Stimulated activated CD8-positive, alpha-beta memory T cell treated with anti-CD3 and anti-CD28 coated beads, Interleukin-7, amount 100 ng/mL, for 1 hour (primary cell): ENCODE measurements around the gene P4HA2.

Experiments used
- DNase-seq, 2 donors: peaks; one replicate each; pipeline ENCODE4 v3.0.0-alpha.2; 2020; ENCODE audit warnings: low read depth in 2 of 2

The P4HA2 gene

GRCh38 chr5:132264546-132265335, 37.1 kb upstream of the P4HA2 start:
- DNase-seq: no peak

GRCh38 chr5:132263548-132264261, 36.1 kb upstream of the P4HA2 start:
- no peak for DNase-seq

DNA sequence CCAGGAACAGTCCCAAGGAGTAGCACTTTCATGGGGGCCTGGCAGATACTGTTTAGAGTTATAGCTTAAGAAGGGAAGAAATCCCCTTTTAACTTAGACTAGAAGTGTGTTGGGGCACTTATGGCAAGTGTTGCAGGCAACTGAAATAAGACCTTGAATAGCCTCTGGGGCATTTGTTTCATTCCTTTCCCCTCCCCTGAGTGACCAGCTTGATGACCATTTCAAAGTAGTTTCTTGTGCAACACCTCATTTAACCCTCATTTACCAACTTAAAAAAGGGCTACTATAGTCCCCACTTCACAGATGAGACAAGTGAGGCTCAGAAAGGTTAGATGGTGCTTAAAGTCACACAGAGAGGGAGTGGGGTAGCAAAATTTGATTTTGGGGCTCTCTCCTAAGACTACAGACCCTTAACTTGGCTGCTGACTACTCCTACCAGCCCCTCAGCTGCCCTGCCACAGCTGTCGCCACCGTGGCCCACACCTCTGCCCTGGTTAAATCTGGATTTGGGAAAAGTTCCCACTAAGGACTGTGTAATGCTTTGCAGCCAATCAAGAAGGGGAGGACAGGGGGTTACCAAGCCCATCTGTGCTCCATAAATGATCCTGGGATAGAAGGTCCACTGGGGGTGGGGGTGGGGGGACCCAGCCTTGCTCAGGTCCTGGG, 35.4 kb upstream of the P4HA2 start:
- DNase-seq: no peak

DNA sequence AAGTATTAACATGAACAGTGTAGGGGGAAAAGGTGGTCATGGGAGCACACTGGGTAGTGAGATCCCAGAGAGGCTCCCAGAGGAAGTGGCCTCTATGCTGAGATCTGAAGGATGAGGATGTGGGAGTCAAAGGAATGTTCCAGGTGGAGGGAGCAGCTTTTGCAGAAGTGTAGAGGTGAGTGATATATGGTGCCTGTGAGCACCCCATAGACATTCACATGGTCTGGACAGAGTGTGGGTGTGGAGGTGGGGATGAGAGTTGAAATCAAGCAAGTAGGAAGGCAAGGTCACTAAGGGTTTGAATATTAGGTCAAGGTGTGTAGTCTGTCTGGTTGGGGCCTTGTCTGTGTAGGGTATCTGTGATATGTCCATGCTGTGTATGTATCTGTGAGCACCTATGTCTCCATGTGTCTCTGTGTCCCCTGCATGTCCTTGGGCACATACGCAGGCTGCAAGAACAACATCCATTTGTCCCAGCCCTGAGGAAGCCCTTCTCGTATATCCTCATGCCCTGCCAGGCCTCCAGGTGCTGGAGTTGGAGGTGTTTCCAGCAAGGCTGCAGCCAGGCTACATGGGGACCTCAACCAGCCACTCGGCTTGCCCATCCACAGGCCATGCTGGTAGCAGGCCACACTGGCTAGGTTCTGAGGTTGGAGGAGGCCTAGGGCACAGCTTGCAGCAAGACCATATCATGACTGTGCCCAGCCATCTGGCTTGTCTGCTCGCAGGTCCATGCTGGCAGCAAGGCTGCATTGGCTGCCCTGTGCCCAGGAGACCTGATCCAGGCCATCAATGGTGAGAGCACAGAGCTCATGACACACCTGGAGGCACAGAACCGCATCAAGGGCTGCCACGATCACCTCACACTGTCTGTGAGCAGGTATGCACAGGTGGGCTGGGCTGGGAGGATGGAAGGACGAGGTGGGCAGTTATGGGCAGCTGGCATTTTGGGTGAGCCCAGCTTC, 34.5 kb upstream of the P4HA2 start:
- DNase-seq: no peak

DNA sequence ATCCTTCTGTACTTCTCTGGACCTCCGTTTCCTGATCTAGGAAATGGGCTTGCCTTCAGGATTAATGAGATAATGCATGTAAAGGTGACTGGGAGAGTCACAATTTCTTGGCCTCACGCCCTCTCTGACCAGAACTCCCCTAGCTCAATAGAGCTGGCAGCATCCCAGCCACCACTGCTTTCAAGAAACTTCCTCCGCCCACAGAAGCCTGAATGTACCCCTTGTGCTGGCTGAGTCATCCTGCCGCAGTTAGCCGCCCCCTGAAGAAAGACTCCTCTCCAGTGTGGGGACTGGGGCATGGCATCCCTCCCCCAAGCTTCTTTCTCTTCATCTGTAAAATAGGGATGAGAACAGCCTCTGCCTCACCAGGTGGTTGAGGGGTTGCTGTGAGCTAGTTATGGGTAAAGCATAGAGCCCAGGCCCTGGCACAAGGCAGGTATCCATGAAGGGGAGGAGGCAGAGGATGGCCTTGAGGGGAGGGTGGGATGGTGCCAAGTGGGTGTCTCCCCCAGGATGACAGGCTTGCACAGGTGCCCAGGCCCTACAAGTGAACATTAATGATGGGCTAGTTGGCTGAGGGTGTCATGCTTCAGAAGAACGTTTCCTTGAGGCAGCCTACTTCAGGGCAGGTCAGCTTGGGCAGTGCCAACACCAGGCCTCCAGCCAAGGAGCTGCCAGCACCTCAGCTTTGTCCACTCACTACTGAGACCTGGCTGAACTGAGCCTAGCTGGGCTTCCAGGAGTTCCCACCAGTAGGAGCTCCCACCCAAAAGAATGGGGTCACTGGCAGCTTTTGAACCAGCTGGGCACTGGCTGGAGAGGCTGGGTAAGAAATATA, 33.3 kb upstream of the P4HA2 start:
- DNase-seq: no peak

GRCh38 chr5:132260051-132260450, 32.4 kb upstream of the P4HA2 start:
- DNase-seq: no peak

DNA sequence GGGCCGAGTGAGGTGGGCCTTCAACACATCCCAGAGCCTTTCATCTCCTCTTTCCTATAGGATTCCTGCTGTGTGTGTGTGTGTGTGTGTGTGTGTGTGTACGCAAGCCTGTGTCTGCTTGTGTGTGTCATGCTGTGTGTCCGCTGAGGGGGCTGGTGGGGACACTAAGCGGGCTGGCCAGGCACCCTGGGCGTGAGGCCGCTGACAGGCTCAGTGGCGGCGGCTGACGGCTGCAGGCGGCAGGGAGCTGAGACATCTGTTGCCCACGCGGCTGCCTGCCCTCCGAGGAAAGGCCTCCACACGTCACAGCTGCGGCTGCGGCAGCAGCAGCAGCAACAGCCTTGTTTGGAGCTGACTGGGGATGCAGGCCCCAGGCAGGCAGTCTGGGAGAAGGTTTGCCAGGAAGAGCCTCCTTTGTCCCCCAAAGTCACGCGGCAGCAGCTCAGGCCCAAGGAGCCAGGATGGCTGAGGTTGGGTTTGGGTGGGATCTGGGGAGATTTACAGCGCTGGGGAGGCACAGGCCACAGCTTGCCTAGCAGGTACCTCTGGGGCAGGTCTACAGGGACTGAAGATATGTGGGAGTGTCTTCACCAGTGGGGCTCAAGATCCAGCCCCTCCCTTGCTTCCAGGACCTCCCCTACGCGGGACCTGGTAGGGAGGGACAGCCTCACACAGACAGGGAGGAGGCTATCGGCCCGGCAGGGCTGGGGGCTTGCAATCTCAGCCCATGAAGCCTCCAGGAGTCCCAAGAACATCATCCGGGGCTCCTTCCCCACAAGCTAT, 31.6 kb upstream of the P4HA2 start:
- DNase-seq: no peak

DNA sequence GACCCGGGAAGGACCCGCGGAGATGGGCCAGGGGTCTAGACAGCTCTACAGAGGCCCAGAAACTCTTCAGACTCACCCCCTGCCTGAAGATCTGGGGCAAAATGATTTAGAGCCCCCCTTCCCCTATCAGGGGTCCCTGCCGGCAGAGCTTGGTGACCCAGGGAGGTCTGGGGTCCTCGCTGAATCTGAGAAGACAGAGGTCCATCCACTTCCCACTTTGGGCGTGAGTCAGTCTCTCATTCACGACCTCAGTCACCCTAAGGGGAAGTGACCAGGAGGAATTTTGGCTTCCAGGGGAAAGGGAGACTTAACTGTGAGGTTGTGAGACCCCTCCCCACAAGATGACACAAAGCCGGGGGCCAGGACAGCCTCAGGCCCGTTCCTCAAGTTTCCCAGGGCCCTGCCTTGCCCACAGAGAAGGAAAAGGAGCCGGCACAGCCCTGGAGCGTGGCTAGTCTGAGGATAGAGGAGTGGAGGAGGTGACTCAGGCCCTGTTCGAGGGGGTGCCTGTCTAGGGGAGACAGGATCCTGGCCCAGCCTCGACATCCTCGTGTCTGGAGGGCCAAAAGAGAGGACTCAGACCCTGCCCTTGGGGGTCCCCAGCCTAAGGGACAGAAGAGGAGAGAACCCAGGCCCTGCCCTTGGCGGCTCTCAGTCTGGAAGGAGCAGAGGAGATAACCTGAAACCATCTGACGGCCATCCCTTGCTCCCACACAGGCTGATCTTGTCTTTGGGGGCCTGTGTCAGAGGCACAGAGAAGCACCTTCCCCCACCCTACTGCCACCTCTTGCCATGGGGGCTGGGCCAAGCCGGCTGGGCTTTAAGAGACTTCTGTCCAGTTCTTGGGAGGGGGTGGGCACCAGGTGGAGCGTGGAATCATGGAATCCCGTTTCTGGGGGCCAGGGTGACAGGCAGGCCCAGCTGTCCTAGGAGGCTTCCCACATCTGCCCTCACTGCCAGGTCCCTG, 30.7 kb upstream of the P4HA2 start:
- no peak for DNase-seq

DNA sequence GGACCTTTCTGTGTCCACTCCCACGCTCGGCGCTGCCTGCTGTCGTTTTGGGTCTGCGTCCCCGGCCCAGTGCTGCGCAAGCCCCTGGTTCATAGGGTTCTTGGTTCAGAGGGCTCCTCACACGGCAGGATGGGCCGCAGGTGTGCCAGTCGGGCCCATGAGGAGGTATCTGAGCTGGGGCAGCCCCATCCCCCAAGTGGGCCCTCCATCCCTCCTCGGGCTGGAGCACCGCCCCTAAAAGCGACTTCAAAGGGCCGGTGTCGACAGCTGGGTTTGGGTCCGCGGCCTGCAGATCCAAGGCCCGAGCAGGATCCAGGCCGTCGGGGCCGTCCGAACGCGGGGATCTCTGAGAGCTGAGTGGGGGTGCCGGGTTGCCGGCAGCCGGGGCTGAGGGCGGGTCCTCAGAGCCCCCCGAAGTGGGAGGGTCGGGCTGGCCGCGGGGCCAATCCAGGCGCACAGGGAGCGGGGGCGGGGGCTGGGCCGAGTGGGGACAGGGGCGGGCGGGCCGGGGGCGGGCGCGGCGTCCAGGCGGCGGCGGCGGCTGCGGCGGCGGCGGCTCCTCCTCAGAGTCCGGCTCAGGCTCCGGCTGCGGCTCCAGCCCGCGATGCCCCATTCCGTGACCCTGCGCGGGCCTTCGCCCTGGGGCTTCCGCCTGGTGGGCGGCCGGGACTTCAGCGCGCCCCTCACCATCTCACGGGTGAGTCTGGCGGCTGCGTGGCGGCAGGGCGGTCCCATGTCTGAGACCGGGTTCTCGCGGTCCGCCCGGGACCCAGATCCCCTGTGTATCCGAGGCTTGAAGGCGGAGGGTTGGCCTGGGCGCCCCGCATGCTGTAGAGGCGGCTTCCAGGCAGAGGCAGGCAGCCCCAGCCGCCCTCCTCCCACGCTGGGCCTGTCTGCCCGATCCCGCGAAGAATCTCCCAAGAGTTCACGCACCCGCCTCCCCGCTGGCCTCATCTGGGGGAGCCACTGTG, 29.8 kb upstream of the P4HA2 start, which contains the start of gene PDLIM4:
TSS of gene PDLIM4 (plus strand) at position 566 of the 971 bp plus-strand sequence. CDS start at position 605, 39 bp downstream.
- no peak for DNase-seq

DNA sequence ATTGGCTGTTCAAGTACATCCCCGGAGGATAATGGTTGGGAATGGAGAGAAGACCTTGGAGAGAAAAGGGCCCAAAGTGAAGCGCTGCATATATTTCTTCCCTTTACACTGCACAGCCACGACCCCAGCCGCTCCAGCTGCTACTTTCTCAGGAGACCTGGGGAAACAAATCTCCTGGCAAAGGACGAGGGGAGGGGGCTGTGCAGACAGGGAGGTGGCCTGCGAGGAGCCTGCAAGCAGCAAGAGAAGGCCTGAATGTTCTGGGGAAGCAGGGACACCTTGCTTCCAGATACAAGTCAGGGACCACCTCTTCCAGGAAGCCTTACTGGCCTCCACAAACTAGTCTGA, 29.1 kb upstream of the P4HA2 start:
- DNase-seq: no peak

- no peak for DNase-seq
Observed at GRCh38 chr5:132256086-132256782, 28.6 kb upstream of the P4HA2 start.

DNA sequence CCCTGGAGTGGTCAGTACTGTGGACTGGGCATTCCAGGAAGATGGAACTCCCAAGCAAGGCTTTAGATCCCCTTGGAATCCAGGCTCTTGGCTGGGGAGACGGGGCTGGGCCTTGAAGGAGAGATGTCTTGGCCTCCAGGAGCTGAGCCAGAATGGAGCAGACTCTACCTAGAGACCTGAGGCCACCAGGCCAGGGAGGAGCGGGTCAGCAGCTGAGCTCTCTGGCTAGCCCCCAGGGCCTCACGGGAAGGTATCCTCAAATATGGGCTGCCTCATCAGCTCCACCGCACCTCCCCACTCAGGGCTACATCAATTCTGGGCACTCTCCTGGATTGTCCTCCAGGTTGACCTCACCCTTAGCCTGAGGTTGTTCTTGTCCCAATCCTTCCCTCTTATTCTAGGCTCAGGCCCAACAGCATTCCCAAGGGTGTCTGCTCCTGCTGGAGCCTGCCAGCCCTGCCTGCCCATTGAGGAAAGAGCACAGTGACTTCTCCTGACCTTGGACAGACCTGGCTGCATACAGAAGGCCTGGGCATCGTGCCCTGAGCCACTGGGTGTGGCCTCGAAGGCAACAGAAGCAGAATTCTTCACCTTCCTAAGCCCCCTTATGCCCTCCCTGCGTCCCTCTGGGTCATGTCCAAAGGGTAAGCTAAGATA, 26.8 kb upstream of the P4HA2 start:
- DNase-seq: no peak

GRCh38 chr5:132253452-132254320, 26.0 kb upstream of the P4HA2 start:
- no peak for DNase-seq

GRCh38 chr5:132253008-132253441, 25.4 kb upstream of the P4HA2 start:
- DNase-seq: no peak

DNA sequence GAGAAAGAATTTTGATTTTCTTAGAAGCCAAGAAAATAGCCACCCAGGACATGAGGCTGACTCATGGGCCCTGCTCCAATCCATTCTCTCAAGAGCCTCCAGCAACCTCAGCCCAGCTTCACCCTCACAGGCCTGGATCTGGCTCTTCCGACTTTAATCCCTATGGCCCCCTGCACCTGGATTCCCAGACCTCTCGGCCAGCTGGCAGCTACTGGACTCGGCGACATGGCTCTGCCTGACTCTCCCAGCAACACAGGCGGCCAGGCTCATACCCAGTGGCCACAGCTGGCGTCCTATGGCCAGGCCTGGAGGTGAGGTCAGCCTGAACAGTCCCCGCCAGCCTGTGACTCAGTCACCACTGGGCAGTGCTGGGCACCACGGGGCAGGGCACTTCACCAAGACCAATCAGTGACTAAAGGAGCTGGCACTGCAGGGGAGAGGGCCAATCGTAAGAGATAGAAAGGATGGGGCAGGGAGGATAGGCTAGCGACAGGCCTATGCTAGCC, 23.6 kb upstream of the P4HA2 start:
- no peak for DNase-seq
